HepG2 (cell line): ENCODE data around the gene AHCYL1. TPM values are rescaled to one million over a fixed set of nuclear protein-coding genes. Genes with fewer than 3 reads are reported as not detected.

ENCODE experiments used
- ATAC-seq: fragments of 200-7000 bp; cut with Tn5 transposase; 3 replicates; pipeline ENCODE4 v1.9.1; 2020; ENCODE audit warnings: mild to moderate bottlenecking, moderate library complexity
- BruUV-seq: library from RNA; stranded (reverse); fragments of 400-500 nt; replicated peaks from 2 replicates; lab custom pipeline; 2021; lab: Mats Ljungman, UMichigan
- CTCF ChIA-PET: fragments of 300-600 bp; formaldehyde crosslinking; extraction: SDS; loops from one replicate; lab custom pipeline; 2021; ENCODE audit warnings: low total read pairs, inconsistent platforms, low intra/inter-chr PET ratio; lab: Yijun Ruan, JAX
- POLR2A ChIA-PET: fragments of 350-600 bp; sonication (Branson Sonifier 250); formaldehyde crosslinking; loops from one replicate; lab custom pipeline; 2020; ENCODE audit warnings: antibody characterized with exemption, inconsistent platforms; lab: Yijun Ruan, JAX
- DNase-seq: peaks from one replicate; pipeline ENCODE4 v3.0.0-alpha.2; 2015; ENCODE audit warnings: low spot score
- FAIRE-seq: peaks from 3 replicates; lab custom pipeline; 2011; peaks lifted over from hg19 to GRCh38; lab: Jason Lieb, UNC
- H2AFZ ChIP-seq: one replicate; pipeline ENCODE4 v1.6.1; 2011; ENCODE audit warnings: low read length, inconsistent platforms
- H3K27ac ChIP-seq: fragments of 300-600 bp; 3 replicates; pipeline ENCODE4 v1.8.0; 2011; ENCODE audit warnings: mixed run types, mild to moderate bottlenecking, mixed read lengths, low read length, inconsistent platforms; ENCODE audit not compliant: insufficient read depth; ENCODE audit errors: extremely low read length
- H3K27me3 ChIP-seq, 2 experiments: fragments of 200-600 bp in 1 of 2; 2 replicates in 1 of 2; 3 replicates in 1 of 2; pipeline versions ENCODE4 v1.6.0 to v1.8.0; 2011; ENCODE audit warnings: low read length in 2 of 2, mild to moderate bottlenecking in 2 of 2, moderate library complexity in 2 of 2, inconsistent platforms in 1 of 2; ENCODE audit not compliant: insufficient read depth in 2 of 2, control insufficient read depth in 1 of 2
- H3K36me3 ChIP-seq, 2 experiments: fragments of 200-600 bp in 1 of 2; replicated peaks in 1 of 2; 2 replicates in 1 of 2; 3 replicates in 1 of 2; pipeline versions ENCODE4 v1.5.1 to v1.8.0; 2011; ENCODE audit warnings: low read length in 2 of 2, inconsistent platforms in 1 of 2; ENCODE audit not compliant: insufficient read depth in 2 of 2, control insufficient read depth in 1 of 2
- H3K4me1 ChIP-seq: 2 replicates; pipeline ENCODE4 v1.5.1; 2012; ENCODE audit warnings: low read length, inconsistent platforms; ENCODE audit not compliant: insufficient read depth
- H3K4me2 ChIP-seq: 2 replicates; pipeline ENCODE4 v1.6.0; 2011; ENCODE audit warnings: low read depth, low read length, inconsistent platforms
- H3K4me3 ChIP-seq, 3 experiments: fragments of 200-600 bp in 1 of 3; sonication (generic), shearing (Covaris generic) in 1 of 3; replicated peaks in 1 of 3; 2 replicates each; pipeline ENCODE4 v1.5.1; 2011 to 2016; ENCODE audit warnings: low read length in 3 of 3, inconsistent platforms in 2 of 3, low read depth in 2 of 3, mild to moderate bottlenecking in 2 of 3, control low read depth in 1 of 3, mixed read lengths in 1 of 3; ENCODE audit not compliant: insufficient read depth in 1 of 3
- H3K79me2 ChIP-seq: one replicate; pipeline ENCODE4 v1.6.1; 2011; ENCODE audit warnings: low read length, inconsistent platforms; ENCODE audit not compliant: insufficient read depth
- H3K9ac ChIP-seq: 2 replicates; pipeline ENCODE4 v1.6.0; 2011; ENCODE audit warnings: mild to moderate bottlenecking, low read depth, low read length, inconsistent platforms; ENCODE audit not compliant: insufficient read depth
- H3K9me3 ChIP-seq: 2 replicates; pipeline ENCODE4 v1.5.1; 2012; ENCODE audit warnings: mild to moderate bottlenecking, low read length
- H4K20me1 ChIP-seq: 2 replicates; pipeline ENCODE4 v1.6.0; 2011; ENCODE audit warnings: inconsistent platforms, mild to moderate bottlenecking, low read length, moderate library complexity; ENCODE audit not compliant: insufficient read depth
- NFAT5 ChIP-seq: sonication (generic); formaldehyde crosslinking; IDR thresholded peaks from 2 replicates; pipeline ENCODE4 v1.4.0; 2020; ENCODE audit warnings: missing genetic modification reagents
- SOX6 ChIP-seq, 2 experiments: fragments of 450-650 bp in 1 of 2; sonication (generic) in 1 of 2; formaldehyde crosslinking in 1 of 2; IDR thresholded peaks; 2 replicates each; pipeline versions ENCODE4 v1.4.0 to v1.6.1; 2017 to 2020; ENCODE audit warnings: antibody characterized with exemption in 1 of 2, mild to moderate bottlenecking in 1 of 2, missing genetic modification reagents in 1 of 2
- ZNF747 ChIP-seq: sonication (generic); formaldehyde crosslinking; IDR thresholded peaks from 2 replicates; pipeline ENCODE4 v1.8.1; 2023; ENCODE audit warnings: missing genetic modification reagents, mild to moderate bottlenecking, borderline replicate concordance
- ZNF850 ChIP-seq: sonication (generic); formaldehyde crosslinking; conservative IDR thresholded peaks from 2 replicates; pipeline ENCODE4 v1.9.0; 2021; ENCODE audit warnings: mild to moderate bottlenecking, missing genetic modification reagents
- WGBS: methylation state at CpG from one replicate; pipeline ENCODE4 v1.1.6; 2017; ENCODE audit warnings: low lambda C conversion rate; 5-methylcytosine and 5-hydroxymethylcytosine counted together
- in situ Hi-C: cut with HindIII; loops from 2 replicates; pipeline ENCODE4 v1.10.0; 2017; ENCODE audit warnings: low pct_unique_long_range_greater_than_20kb; ENCODE audit not compliant: extremely low pct_ligation_motif_present
- intact Hi-C: fragments of 100-400 bp; cut with micrococcal nuclease; formaldehyde crosslinking; loops from one replicate; pipeline ENCODE4 v1.10.0; 2022; ENCODE audit not compliant: unreplicated experiment
- polyA plus RNA-seq, 8 experiments: library from polyadenylated mRNA; depleted of rRNA in 3 of 8; stranded (reverse) in 7 of 8; unstranded in 1 of 8; fragments of >200 nt; fragmentation: Illumina TruSeq in 4 of 8; extraction: Trizol in 4 of 8; gene quantifications; 2 replicates each; pipeline versions ENCODE4 v1.2.1 to v1.2.3, GENCODE V29; 2011 to 2016; ENCODE audit warnings: low read depth in 4 of 8, missing spikeins in 1 of 8, mixed read lengths in 1 of 8; ENCODE audit not compliant: insufficient read depth in 1 of 8
- total RNA-seq, 5 experiments: library from RNA; depleted of rRNA; stranded (reverse); fragments of >200 nt; fragmentation: Illumina TruSeq; extraction: Trizol; gene quantifications; 2 replicates each; pipeline ENCODE4 v1.2.3, GENCODE V29; 2016; ENCODE audit warnings: low read depth in 1 of 5

Gene AHCYL1
- total and polyA plus RNA-seq, 2 of the 13 experiments (the other 11 are each of a cell fraction or from before 2014, with no cell fraction given) = 40.9 to 76.3 TPM

- TF ChIP-seq ZNF747 (CRISPR knock-in tag) (no peak), ZNF850 (CRISPR knock-in tag) (no peak)
These were observed 42.1 kb upstream of the AHCYL1 start (continued) for GRCh38 chr1:109942434-109942833.

- TF ChIP-seq NFAT5 (CRISPR knock-in tag) (no peak), SOX6 (IDR thresholded peaks at IDR 0.05) (no peak), SOX6 (CRISPR knock-in tag; IDR thresholded peaks at IDR 0.05) (no peak)
- Histone ChIP-seq H3K4me2 (no peak overlapping the region), H4K20me1 (no peaks in the 10 kb centered on the region), H3K9ac (no peak overlapping the region), H3K27ac (no peak overlapping the region), H3K36me3 (no peaks in the 10 kb centered on the region), H3K79me2 (no peaks in the 10 kb centered on the region), H3K4me3 (no peak overlapping the region), H3K27me3 (no peaks in the 10 kb centered on the region), H3K9me3 (no peaks in the 10 kb centered on the region), H2AFZ (no peak overlapping the region), H3K4me1 (peaks cover 33% of the 10 kb centered on the region)
- BruUV-seq = no TSS peak
- no peak for DNase-seq
- no peak for FAIRE-seq
- no peak for ATAC-seq
- 94% methylated on average over 2 of the region's 2 CpGs for WGBS
- CTCF ChIA-PET = no interaction called here
- in situ Hi-C loops (no loop called here), intact Hi-C loops (no loop called here)
- POLR2A ChIA-PET = interaction anchor here (1.1 to 1.6 kb wide), 2 partner anchors 9 to 15 kb away, joined by 3 to 5 read pairs; no protein-coding TSS in a partner anchor
These were observed 40.0 kb upstream of the AHCYL1 start for GRCh38 chr1:109944541-109944940.
